Brain microvascular endothelial cell (primary cell): ENCODE measurements around the gene ID3.

Experiments used
- DNase-seq: peaks from one replicate; pipeline ENCODE4 v3.0.0-alpha.2; 2020
- H3K27ac ChIP-seq: fragments of 250-450 bp; sonication (Bioruptor Pico); 2 replicates; pipeline ENCODE4 v1.5.1; 2020; ENCODE audit warnings: mild to moderate bottlenecking, moderate library complexity
- H3K27me3 ChIP-seq: fragments of 250-450 bp; sonication (Bioruptor Pico); replicated peaks from 2 replicates; pipeline ENCODE4 v1.5.1; 2020; ENCODE audit warnings: mild to moderate bottlenecking
- H3K36me3 ChIP-seq: fragments of 250-450 bp; sonication (Bioruptor Pico); replicated peaks from 2 replicates; pipeline ENCODE4 v1.5.1; 2020; ENCODE audit warnings: mild to moderate bottlenecking
- H3K4me3 ChIP-seq: 2 replicates; pipeline ENCODE4 v1.5.1; 2011; ENCODE audit warnings: low read depth, mild to moderate bottlenecking, control low read depth, low read length, moderate library complexity
- CTCF ChIP-seq: IDR thresholded peaks from 2 replicates; pipeline ENCODE4 v1.5.1; 2011; ENCODE audit warnings: low read depth, mild to moderate bottlenecking, moderate library complexity, low read length, control low read depth, inconsistent platforms; ENCODE audit errors: missing control alignments
- in situ Hi-C: cut with HindIII; loops from 2 replicates; pipeline ENCODE4 v1.10.0; 2017; ENCODE audit warnings: low sequenced_read_pairs, low pct_ligation_motif_present

Gene ID3

GRCh38 chr1:23575226-23575810, 16.0 kb upstream of the ID3 start:
- TF ChIP-seq CTCF = no peak
- peak overlapping the region; percentile 99 for H3K27ac ChIP-seq
- no peaks in the 10 kb centered on the region for H3K36me3 ChIP-seq
- no peak overlapping the region for H3K4me3 ChIP-seq
- DNase-seq = no peak
- in situ Hi-C loops = no loop called here
- H3K27me3 ChIP-seq = no peaks in the 10 kb centered on the region

- no peaks in the 10 kb centered on the region for H3K27me3 ChIP-seq
- no peak overlapping the region for H3K4me3 ChIP-seq
- in situ Hi-C loops = no loop called here
- H3K27ac ChIP-seq = no peak overlapping the region
- no peaks in the 10 kb centered on the region for H3K36me3 ChIP-seq
- no peak for DNase-seq
- no peak for TF ChIP-seq CTCF
Measured at GRCh38 chr1:23574265-23574754, 15.0 kb upstream of the ID3 start.

GRCh38 chr1:23573574-23574182, 14.4 kb upstream of the ID3 start:
- no peaks in the 10 kb centered on the region for H3K36me3 ChIP-seq
- H3K4me3 ChIP-seq = no peak overlapping the region
- no peak for DNase-seq
- no peak for TF ChIP-seq CTCF
- no peak overlapping the region for H3K27ac ChIP-seq
- in situ Hi-C loops = no loop called here
- H3K27me3 ChIP-seq = no peaks in the 10 kb centered on the region

GRCh38 chr1:23571465-23571864, 12.2 kb upstream of the ID3 start:
- Histone ChIP-seq H3K27me3 (no peaks in the 10 kb centered on the region), H3K36me3 (no peaks in the 10 kb centered on the region), H3K27ac (no peak overlapping the region), H3K4me3 (no peak overlapping the region)
- TF ChIP-seq CTCF = no peak
- in situ Hi-C loops = no loop called here
- no peak for DNase-seq

DNA sequence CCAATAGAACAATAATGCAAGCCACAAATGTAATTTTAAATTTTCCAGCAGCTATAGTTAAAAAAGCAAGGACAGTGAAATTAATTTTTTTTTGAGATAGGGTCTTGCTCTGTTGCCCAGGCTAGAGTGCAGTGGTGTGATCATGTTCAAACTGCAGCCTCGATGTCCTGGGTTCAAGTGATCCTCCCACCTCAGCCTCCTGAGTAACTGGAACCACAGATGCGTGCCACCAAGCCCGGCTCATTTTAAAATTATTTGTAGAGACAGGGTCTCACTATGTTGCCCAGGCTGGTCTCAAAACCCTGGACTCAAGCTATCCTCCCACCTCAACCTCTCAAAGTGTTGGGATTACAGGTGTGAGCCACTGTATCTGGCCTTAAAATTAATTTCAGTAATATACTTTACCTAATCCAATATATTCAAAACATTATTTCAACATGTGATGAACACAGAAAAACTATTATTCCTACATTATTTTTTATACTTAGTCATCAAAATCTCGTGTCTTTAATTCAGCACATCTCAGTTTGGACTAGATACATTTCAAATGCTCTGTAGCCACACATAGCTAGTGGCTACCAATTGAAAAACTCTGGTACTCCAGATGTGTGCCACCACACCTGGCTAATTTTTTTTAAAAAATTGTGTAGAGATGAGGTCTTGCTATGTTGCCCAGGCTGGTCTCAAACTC, 10.8 kb upstream of the ID3 start:
- Histone ChIP-seq H3K27ac (no peak overlapping the region), H3K36me3 (no peaks in the 10 kb centered on the region), H3K27me3 (no peaks in the 10 kb centered on the region), H3K4me3 (no peak overlapping the region)
- TF ChIP-seq CTCF = no peak
- no peak for DNase-seq
- in situ Hi-C loops = no loop called here
